Astrocyte (in vitro differentiated cells and primary cell): ENCODE results near the gene PABPC1L. TPM values are rescaled to one million over a fixed set of nuclear protein-coding genes. Genes with fewer than 3 reads are reported as not detected.

Experiments
- DNase-seq: peaks from one replicate; pipeline ENCODE4 v3.0.0-alpha.2; 2010; ENCODE audit warnings: low read depth
- FAIRE-seq: peaks from 2 replicates; lab custom pipeline; 2011; peaks lifted over from hg19 to GRCh38; lab: Jason Lieb, UNC
- H2AFZ ChIP-seq: 2 replicates; pipeline ENCODE4 v1.6.0; 2012; ENCODE audit warnings: low read depth, low read length, inconsistent platforms
- H3K27ac ChIP-seq: 2 replicates; pipeline ENCODE4 v1.5.1; 2011; ENCODE audit warnings: low read depth, low read length, inconsistent platforms
- H3K27me3 ChIP-seq: 2 replicates; pipeline ENCODE4 v1.6.0; 2011; ENCODE audit warnings: low read length, inconsistent platforms; ENCODE audit not compliant: insufficient read depth
- H3K36me3 ChIP-seq: 2 replicates; pipeline ENCODE4 v1.5.1; 2011; ENCODE audit warnings: low read length, inconsistent platforms; ENCODE audit not compliant: insufficient read depth
- H3K4me1 ChIP-seq: 2 replicates; pipeline ENCODE4 v1.5.1; 2011; ENCODE audit warnings: low read length, inconsistent platforms; ENCODE audit not compliant: insufficient read depth
- H3K4me2 ChIP-seq: 2 replicates; pipeline ENCODE4 v1.6.0; 2012; ENCODE audit warnings: low read length, inconsistent platforms
- H3K4me3 ChIP-seq: 2 replicates; pipeline ENCODE4 v1.5.1; 2011; ENCODE audit warnings: low read depth, mild to moderate bottlenecking, low read length, inconsistent platforms; ENCODE audit not compliant: insufficient read depth
- H3K79me2 ChIP-seq: 2 replicates; pipeline ENCODE4 v1.6.0; 2012; ENCODE audit warnings: mild to moderate bottlenecking, low read length, inconsistent platforms; ENCODE audit not compliant: insufficient read depth
- H3K9ac ChIP-seq: 2 replicates; pipeline ENCODE4 v1.6.0; 2012; ENCODE audit warnings: mild to moderate bottlenecking, low read length, inconsistent platforms
- H3K9me3 ChIP-seq: 2 replicates; pipeline ENCODE4 v1.5.1; 2012; ENCODE audit warnings: low read depth, mild to moderate bottlenecking, low read length, inconsistent platforms; ENCODE audit not compliant: insufficient read depth
- H4K20me1 ChIP-seq: 2 replicates; pipeline ENCODE4 v1.6.0; 2012; ENCODE audit warnings: low read length, inconsistent platforms; ENCODE audit not compliant: insufficient read depth
- H3K27ac Mint-ChIP-seq: one replicate; pipeline ENCODE4 v1.8.0; 2021; ENCODE audit warnings: mild to moderate bottlenecking, mixed read lengths; ENCODE audit not compliant: unreplicated experiment
- H3K27me3 Mint-ChIP-seq: one replicate; pipeline ENCODE4 v1.8.0; 2021; ENCODE audit warnings: low read depth, mixed read lengths; ENCODE audit not compliant: unreplicated experiment
- H3K36me3 Mint-ChIP-seq: one replicate; pipeline ENCODE4 v1.8.0; 2021; ENCODE audit warnings: low read depth, mixed read lengths; ENCODE audit not compliant: unreplicated experiment
- H3K4me1 Mint-ChIP-seq: one replicate; pipeline ENCODE4 v1.8.0; 2021; ENCODE audit warnings: low read depth, mixed read lengths; ENCODE audit not compliant: unreplicated experiment
- H3K4me3 Mint-ChIP-seq: one replicate; pipeline ENCODE4 v1.8.0; 2021; ENCODE audit warnings: mild to moderate bottlenecking, moderate library complexity, mixed read lengths; ENCODE audit not compliant: unreplicated experiment
- H3K9me3 Mint-ChIP-seq: one replicate; pipeline ENCODE4 v1.8.0; 2021; ENCODE audit warnings: mild to moderate bottlenecking, mixed read lengths; ENCODE audit not compliant: unreplicated experiment
- CTCF ChIP-seq: IDR thresholded peaks from 2 replicates; pipeline ENCODE4 v1.5.1; 2011; ENCODE audit warnings: low read depth, mild to moderate bottlenecking, inconsistent platforms, low read length, moderate library complexity; ENCODE audit not compliant: insufficient read depth
- EZH2 ChIP-seq: IDR thresholded peaks from 2 replicates; pipeline ENCODE4 v1.6.1; 2012; ENCODE audit warnings: mild to moderate bottlenecking, low read length, inconsistent platforms; ENCODE audit not compliant: insufficient read depth
- total RNA-seq: library from RNA; stranded (reverse); gene quantifications from 2 replicates; pipeline ENCODE4 v1.2.1, GENCODE V29; 2021

PABPC1L gene
- total RNA-seq, 1 donor from 2014 or later: 48.7 TPM

DNA sequence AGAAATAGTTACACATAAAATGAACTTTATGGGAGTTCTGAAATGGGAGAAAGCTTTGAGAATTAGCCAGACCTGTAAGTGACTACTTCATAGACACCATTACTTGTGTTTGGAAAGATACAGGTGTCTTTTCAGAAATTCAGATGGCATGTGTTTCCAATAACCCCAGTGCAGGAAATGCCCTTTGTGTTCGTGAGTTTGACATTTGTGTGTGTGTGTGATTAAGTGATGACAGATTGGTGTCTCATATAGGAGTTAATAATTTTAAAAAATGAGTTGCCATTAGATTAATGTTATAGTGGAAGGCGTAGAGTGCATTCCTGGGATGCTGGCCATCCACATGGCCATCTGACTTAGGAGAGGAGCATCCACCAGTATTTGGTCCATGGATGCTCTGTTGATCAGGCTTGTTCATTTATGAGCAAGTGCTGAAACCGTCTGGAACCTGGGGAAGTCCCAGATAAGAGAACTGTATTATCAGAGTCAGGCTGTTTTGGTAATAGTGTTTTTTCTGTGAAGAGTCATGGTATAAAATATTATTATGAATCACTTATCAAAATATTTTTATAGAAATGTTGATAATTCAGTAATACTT is 59.5 kb downstream of the PABPC1L start:
- Histone ChIP-seq H3K9ac (no peak overlapping the region), H3K27ac (no peak overlapping the region), H3K27me3 (no peaks in the 10 kb centered on the region), H3K4me3 (no peak overlapping the region), H3K4me2 (no peak overlapping the region), H3K79me2 (peaks cover 50% of the 10 kb centered on the region), H3K36me3 (peaks cover 4% of the 10 kb centered on the region), H2AFZ (no peak overlapping the region), H3K9me3 (no peaks in the 10 kb centered on the region), H4K20me1 (peaks cover 33% of the 10 kb centered on the region), H3K4me1 (peaks cover 15% of the 10 kb centered on the region)
- Mint-ChIP-seq H3K27me3 (no peaks in the 10 kb centered on the region), H3K4me3 (no peak overlapping the region), H3K9me3 (no peaks in the 10 kb centered on the region), H3K36me3 (no peaks in the 10 kb centered on the region), H3K27ac (no peak overlapping the region), H3K4me1 (peaks cover 24% of the 10 kb centered on the region)
- DNase-seq: no peak
- no peak for TF ChIP-seq EZH2
- no peak for TF ChIP-seq CTCF
- FAIRE-seq: no peak

- no peaks in the 10 kb centered on the region for H3K27me3 Mint-ChIP-seq
- no peak overlapping the region for H3K27ac Mint-ChIP-seq
- Histone ChIP-seq H3K9me3 (no peaks in the 10 kb centered on the region), H3K4me1 (peaks cover 15% of the 10 kb centered on the region), H3K36me3 (peaks cover 12% of the 10 kb centered on the region), H3K79me2 (peaks cover 50% of the 10 kb centered on the region), H3K9ac (no peak overlapping the region), H3K4me3 (no peak overlapping the region), H4K20me1 (peaks cover 33% of the 10 kb centered on the region), H3K27me3 (no peaks in the 10 kb centered on the region), H2AFZ (no peak overlapping the region), H3K4me2 (no peak overlapping the region), H3K27ac (no peak overlapping the region)
- no peak overlapping the region for H3K4me3 Mint-ChIP-seq
- no peak for TF ChIP-seq CTCF
- peaks cover 4% of the 10 kb centered on the region for H3K36me3 Mint-ChIP-seq
- H3K4me1 Mint-ChIP-seq: peaks cover 24% of the 10 kb centered on the region
- DNase-seq: no peak
- no peaks in the 10 kb centered on the region for H3K9me3 Mint-ChIP-seq
- no peak for FAIRE-seq
Observed at GRCh38 chr20:44970243-44970757, 60.4 kb downstream of the PABPC1L start.

DNA sequence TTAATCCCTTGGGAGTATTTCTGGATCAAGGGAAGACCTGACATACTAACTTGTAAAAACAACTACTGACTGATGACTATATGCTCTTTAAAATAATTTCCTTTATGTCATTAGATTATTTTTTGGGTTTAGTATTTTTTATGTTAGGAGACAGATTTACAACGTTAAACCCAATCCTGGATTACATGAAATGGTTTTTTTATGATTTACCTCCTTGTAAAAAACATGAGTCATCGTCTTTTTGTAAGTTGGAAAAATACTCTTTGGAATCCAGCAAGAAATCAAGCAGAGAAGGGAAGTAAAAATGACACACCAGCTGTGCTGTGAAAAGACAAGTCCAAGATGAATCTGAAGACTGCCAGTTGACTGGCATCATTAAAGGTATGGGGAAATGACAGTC is 63.2 kb downstream of the PABPC1L start:
- H4K20me1 ChIP-seq: peaks cover 19% of the 10 kb centered on the region
- H3K36me3 Mint-ChIP-seq: peaks cover 7% of the 10 kb centered on the region
- no peaks in the 10 kb centered on the region for H3K9me3 ChIP-seq
- no peaks in the 10 kb centered on the region for H3K9me3 Mint-ChIP-seq
- no peak for DNase-seq
- H3K4me1 ChIP-seq: no peaks in the 10 kb centered on the region
- H3K4me1 Mint-ChIP-seq: peaks cover 16% of the 10 kb centered on the region
- no peak overlapping the region for H3K4me2 ChIP-seq
- no peak for FAIRE-seq
- no peak overlapping the region for H3K4me3 ChIP-seq
- H3K27ac Mint-ChIP-seq: peak overlapping the region; percentile 87
- H3K27me3 ChIP-seq: no peaks in the 10 kb centered on the region
- no peak overlapping the region for H3K4me3 Mint-ChIP-seq
- TF ChIP-seq EZH2 (no peak), CTCF (no peak)
- no peak overlapping the region for H3K9ac ChIP-seq
- peaks cover 16% of the 10 kb centered on the region for H3K36me3 ChIP-seq
- no peak overlapping the region for H2AFZ ChIP-seq
- no peaks in the 10 kb centered on the region for H3K27me3 Mint-ChIP-seq
- H3K27ac ChIP-seq: no peak overlapping the region
- H3K79me2 ChIP-seq: peaks cover 32% of the 10 kb centered on the region
